ENCODE measurements around the gene FDX1. TPM values are rescaled to one million over a fixed set of nuclear protein-coding genes. Genes with fewer than 3 reads are reported as not detected.

Gene FDX1
- total RNA-seq, 1 donor from 2014 or later = 13.1 TPM

- Mint-ChIP-seq H3K9me3 (no peaks in the 10 kb centered on the region), H3K4me3 (ENCODE audit: low read depth) (no peak overlapping the region), H3K36me3 (ENCODE audit: low read depth) (no peaks in the 10 kb centered on the region), H3K27ac (no peak overlapping the region), H3K27me3 (ENCODE audit: low read depth) (peaks cover 2% of the 10 kb centered on the region), H3K4me1 (ENCODE audit: low read depth) (no peaks in the 10 kb centered on the region)
- no peak for DNase-seq (ENCODE audit: low spot score)
- intact Hi-C loops (cut with micrococcal nuclease) = no loop called here
Observed at GRCh38 chr11:110508786-110509185, 79.0 kb downstream of the FDX1 start.

DNA sequence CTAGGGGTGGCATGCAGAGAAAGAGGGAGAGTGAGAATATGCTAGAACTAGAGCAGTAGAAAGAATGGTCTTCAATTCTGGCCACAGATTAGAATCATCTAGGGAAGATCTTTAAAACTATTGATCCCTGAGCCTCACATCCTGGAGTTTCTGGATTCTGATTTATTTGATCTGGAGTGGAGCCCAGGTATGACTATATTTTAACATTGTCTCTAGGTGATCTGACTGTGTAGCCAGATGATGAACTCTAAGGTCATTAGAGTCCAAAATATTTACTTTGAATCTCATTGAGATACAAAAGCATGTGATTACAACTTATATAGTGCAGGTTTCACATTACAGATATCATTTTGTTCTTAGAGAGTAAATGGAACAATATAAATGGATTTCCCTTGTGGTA lies 79.7 kb downstream of the FDX1 start:
- intact Hi-C loops (cut with micrococcal nuclease) = no loop called here
- Mint-ChIP-seq H3K4me3 (ENCODE audit: low read depth) (no peak overlapping the region), H3K27ac (no peak overlapping the region), H3K9me3 (no peaks in the 10 kb centered on the region), H3K27me3 (ENCODE audit: low read depth) (peaks cover 2% of the 10 kb centered on the region), H3K36me3 (ENCODE audit: low read depth) (no peaks in the 10 kb centered on the region), H3K4me1 (ENCODE audit: low read depth) (no peaks in the 10 kb centered on the region)
- no peak for DNase-seq (ENCODE audit: low spot score)

DNA sequence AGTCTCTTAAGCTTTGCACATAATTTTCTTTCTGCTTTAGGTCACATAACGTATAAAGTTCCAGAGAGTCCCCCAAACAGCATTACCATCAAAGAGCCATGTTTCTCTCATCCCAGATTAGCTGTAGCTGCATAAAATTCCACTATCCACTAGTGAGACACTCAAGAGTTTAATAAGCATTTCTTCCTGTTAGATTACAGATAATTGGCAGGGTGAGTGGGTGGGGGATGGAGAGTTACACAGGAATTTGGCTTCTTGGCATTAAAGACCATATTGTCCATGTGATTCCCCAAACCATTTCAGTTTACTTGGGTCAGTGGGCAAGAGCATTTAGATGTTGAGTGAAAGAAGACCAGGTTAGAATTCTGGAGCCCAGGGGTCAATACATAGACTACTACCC lies 82.3 kb downstream of the FDX1 start:
- DNase-seq (ENCODE audit: low spot score) = no peak
- Mint-ChIP-seq H3K27me3 (ENCODE audit: low read depth) (peaks cover 6% of the 10 kb centered on the region), H3K36me3 (ENCODE audit: low read depth) (no peaks in the 10 kb centered on the region), H3K4me3 (ENCODE audit: low read depth) (no peak overlapping the region), H3K9me3 (no peaks in the 10 kb centered on the region), H3K4me1 (ENCODE audit: low read depth) (no peaks in the 10 kb centered on the region), H3K27ac (no peak overlapping the region)
- intact Hi-C loops (cut with micrococcal nuclease) = no loop called here

DNA sequence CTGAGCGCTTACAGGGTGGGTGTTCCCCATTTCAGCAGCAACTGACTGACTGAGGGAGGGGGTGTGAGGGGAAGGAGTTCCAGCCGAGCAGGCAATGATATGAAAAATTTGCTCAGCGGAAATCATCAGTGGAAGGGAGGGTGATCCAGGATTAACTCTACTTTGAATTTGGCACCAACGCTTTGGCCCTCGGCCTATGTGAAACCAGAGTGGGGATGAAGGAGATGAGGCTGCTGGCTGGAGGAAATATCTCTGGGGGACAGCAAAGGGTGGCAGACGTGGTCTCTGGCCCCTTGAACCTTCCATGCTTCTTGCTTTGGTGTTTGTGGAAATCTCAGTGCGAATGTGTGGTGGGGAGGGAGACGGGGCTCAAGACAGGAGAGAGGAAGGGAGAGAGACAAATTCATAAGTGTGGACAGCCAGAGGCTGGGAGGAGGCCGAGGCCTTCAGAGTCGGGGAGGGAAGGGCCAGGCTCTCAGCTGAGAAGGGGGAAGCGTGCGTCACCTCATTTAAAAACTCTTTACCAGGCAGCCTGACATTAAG lies 83.6 kb downstream of the FDX1 start:
- H3K4me3 Mint-ChIP-seq (ENCODE audit: low read depth) = no peak overlapping the region
- no peaks in the 10 kb centered on the region for H3K4me1 Mint-ChIP-seq (ENCODE audit: low read depth)
- H3K36me3 Mint-ChIP-seq (ENCODE audit: low read depth) = no peaks in the 10 kb centered on the region
- no peak overlapping the region for H3K27ac Mint-ChIP-seq
- intact Hi-C loops (cut with micrococcal nuclease) = no loop called here
- peaks cover under 1% of the 10 kb centered on the region for H3K9me3 Mint-ChIP-seq
- DNase-seq (ENCODE audit: low spot score) = no peak
- H3K27me3 Mint-ChIP-seq (ENCODE audit: low read depth) = peaks cover 6% of the 10 kb centered on the region

- Mint-ChIP-seq H3K27ac (no peak overlapping the region), H3K4me3 (ENCODE audit: low read depth) (no peak overlapping the region), H3K4me1 (ENCODE audit: low read depth) (no peaks in the 10 kb centered on the region), H3K9me3 (peaks cover 4% of the 10 kb centered on the region), H3K27me3 (ENCODE audit: low read depth) (peaks cover 6% of the 10 kb centered on the region), H3K36me3 (ENCODE audit: low read depth) (no peaks in the 10 kb centered on the region)
- no peak for DNase-seq (ENCODE audit: low spot score)
- intact Hi-C loops (cut with micrococcal nuclease) = no loop called here
Observed at GRCh38 chr11:110513846-110514437, 84.2 kb downstream of the FDX1 start.

Other genes starting within 250 kb of the FDX1 start
- gene RDX, start 133.3 kb upstream of the FDX1 start, total RNA-seq = 63.3 and 64.8 TPM in 2 replicates

Measured in activated T-helper 2 cell treated with anti-CD3 and anti-CD28 coated beads, Interferon-gamma antibody, Interleukin-2, Interleukin-4, amounts not matched to agents 10 μg/mL and 5 μg/mL and 100 μg/mL, durations not matched to agents 14 hours and 24 hours and 36 hours (primary cell).